ENCODE measurements around the gene KIAA1549.
"Not testable (repeated sequence)": the region's sequence is repeated elsewhere in the genome, so short reads cannot be mapped to it uniquely, and the experiment has no call there.

KIAA1549 gene

GRCh38 chr7:138802706-138803105 is 178.5 kb downstream of the KIAA1549 start:
- no peak for DNase-seq

DNA sequence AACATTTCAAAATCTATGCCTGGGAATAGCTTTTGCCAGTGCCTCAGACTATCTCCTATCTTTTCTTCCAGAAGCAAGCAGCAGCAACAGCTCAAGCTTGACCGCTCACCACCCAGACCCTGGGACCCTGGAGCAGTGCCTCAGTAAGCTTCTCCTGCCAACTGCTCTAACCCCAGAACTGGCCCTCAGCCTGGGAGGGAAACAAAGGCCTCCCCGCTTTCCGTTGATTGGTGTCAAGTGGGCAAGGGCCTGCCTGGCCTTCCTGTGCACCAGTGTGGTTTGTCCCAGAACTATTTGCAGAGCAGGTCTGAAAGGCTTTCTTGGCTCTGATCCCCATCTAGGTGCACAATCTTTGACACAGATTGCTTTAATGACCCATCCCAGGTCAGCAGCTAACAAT is 179.9 kb downstream of the KIAA1549 start:
- no peak for DNase-seq

- DNase-seq = no peak
These were observed 181.7 kb downstream of the KIAA1549 start for GRCh38 chr7:138799336-138800000.

DNA sequence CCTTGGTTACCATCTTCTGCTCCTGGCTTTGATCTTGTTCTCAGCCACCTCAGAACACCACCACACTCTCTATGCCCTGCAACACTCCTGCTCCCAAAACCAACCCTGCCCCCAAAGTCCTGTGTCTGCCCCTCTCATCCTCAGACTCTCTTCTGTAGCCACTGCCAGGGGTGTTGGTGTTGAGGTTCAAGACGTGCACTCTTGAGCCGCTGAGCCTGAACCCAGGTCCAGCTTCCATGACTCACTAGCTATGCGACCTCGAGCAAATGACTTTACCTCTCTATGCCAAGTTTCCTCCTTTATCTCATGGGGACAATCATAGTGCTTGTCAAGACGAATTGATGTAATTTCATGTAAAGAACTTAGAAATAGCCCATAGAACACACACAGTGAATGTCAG is 182.4 kb downstream of the KIAA1549 start:
- DNase-seq = peak in 1 of 5 donors; percentile 17

- DNase-seq = peak in 1 of 5 donors; percentile 65
These were observed 183.4 kb downstream of the KIAA1549 start, which contains the start of the genes ATP6V0A4 and TMEM213 for GRCh38 chr7:138797715-138798320. ATP6V0A4 (minus strand) TSS chr7:138798196; CDS start chr7:138771247, 26,949 bp downstream. TMEM213 (plus strand) TSS chr7:138797994; CDS start chr7:138798105, 111 bp downstream.

DNA sequence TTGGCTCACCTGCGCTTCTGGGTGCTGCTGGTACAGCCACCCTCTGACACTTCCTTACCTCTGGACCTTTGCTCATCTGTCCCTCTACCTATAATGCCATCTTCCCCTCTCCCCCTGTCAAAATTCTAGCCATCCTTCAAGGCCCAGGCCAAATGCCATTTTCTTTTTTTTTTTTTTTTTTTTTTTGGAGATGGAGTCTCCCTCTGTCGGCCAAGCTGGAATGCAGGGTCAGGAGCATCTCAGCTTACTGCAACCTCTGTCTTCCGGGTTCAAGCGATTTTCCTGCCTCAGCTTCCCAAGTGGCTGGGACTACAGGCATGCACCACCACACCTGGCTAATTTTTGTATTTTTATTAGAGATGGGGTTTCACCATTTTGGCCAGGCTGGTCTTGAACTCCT is 184.1 kb downstream of the KIAA1549 start:
- DNase-seq = not testable (repeated sequence)

GRCh38 chr7:138796038-138796615 is 185.1 kb downstream of the KIAA1549 start:
- no peak for DNase-seq

- DNase-seq = no peak
These were observed 195.4 kb downstream of the KIAA1549 start for GRCh38 chr7:138785587-138786437.

- no peak for DNase-seq
These were observed 196.5 kb downstream of the KIAA1549 start for GRCh38 chr7:138784692-138785091.
